ENCODE measurements around the gene DUOXA2.

DNA sequence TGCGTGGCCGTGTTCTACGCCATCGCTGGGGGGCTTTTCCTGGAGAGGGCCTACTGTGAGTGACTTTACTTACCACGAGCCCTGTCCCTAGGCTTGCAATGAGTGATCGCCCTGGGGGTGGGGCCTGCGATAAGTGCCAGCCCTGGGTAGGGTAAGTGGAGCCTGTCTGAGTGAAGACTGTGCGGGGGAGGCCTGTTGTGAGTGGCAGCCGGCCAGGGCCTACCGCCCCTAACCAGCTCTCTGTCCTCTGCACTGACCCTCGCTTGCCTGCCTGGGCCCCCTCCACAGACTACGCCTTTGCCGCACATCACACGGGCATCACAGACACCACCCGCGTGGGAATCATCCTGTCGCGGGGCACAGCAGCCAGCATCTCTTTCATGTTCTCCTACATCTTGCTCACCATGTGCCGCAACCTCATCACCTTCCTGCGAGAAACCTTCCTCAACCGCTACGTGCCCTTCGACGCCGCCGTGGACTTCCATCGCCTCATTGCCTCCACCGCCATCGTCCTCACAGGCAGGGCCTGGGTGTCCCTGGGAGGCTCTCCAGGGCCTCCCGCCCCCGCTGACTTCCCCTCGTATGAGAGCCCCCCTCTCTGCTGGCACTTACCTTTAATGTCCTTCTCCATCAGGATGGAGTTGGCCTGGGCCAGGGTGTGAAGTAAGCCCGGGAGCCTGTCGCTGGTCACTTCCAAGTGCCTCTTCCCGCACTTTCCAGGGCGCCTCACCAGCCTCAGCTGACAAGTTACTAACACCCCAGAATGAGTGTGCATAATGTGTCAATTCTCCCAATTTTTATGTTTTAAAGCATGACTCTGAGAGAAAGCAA lies 38.1 kb downstream of the DUOXA2 start:
- no peak for TF ChIP-seq EZH2phosphoT487 (IDR thresholded peaks at IDR 0.05; ENCODE audit: insufficient read depth, low read depth)
- TF ChIP-seq EZH2 (IDR thresholded peaks at IDR 0.05; ENCODE audit: insufficient read depth, poor library complexity, severe bottlenecking): no peak

Data from GM23248 (cell line).